ENCODE measurements around the gene RALGPS2. TPM values are rescaled to one million over a fixed set of nuclear protein-coding genes. Genes with fewer than 3 reads are reported as not detected.
A peak's percentile ranks its signal among the peaks of the same experiment; 100 is the strongest.

The RALGPS2 gene
- total and polyA plus RNA-seq, 9 of the 15 experiments (the other 6 are each of a cell fraction or from before 2014, with no cell fraction given), result 0.28 to 6.5 (median 2.6) TPM

GRCh38 chr1:178724728-178725465 lies at the start of gene RALGPS2 (continued):
- TF ChIP-seq, protein P1, sequence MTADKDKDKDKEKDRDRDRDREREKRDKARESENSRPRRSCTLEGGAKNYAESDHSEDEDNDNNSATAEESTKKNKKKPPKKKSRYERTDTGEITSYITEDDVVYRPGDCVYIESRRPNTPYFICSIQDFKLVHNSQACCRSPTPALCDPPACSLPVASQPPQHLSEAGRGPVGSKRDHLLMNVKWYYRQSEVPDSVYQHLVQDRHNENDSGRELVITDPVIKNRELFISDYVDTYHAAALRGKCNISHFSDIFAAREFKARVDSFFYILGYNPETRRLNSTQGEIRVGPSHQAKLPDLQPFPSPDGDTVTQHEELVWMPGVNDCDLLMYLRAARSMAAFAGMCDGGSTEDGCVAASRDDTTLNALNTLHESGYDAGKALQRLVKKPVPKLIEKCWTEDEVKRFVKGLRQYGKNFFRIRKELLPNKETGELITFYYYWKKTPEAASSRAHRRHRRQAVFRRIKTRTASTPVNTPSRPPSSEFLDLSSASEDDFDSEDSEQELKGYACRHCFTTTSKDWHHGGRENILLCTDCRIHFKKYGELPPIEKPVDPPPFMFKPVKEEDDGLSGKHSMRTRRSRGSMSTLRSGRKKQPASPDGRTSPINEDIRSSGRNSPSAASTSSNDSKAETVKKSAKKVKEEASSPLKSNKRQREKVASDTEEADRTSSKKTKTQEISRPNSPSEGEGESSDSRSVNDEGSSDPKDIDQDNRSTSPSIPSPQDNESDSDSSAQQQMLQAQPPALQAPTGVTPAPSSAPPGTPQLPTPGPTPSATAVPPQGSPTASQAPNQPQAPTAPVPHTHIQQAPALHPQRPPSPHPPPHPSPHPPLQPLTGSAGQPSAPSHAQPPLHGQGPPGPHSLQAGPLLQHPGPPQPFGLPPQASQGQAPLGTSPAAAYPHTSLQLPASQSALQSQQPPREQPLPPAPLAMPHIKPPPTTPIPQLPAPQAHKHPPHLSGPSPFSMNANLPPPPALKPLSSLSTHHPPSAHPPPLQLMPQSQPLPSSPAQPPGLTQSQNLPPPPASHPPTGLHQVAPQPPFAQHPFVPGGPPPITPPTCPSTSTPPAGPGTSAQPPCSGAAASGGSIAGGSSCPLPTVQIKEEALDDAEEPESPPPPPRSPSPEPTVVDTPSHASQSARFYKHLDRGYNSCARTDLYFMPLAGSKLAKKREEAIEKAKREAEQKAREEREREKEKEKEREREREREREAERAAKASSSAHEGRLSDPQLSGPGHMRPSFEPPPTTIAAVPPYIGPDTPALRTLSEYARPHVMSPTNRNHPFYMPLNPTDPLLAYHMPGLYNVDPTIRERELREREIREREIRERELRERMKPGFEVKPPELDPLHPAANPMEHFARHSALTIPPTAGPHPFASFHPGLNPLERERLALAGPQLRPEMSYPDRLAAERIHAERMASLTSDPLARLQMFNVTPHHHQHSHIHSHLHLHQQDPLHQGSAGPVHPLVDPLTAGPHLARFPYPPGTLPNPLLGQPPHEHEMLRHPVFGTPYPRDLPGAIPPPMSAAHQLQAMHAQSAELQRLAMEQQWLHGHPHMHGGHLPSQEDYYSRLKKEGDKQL (CRISPR knock-in tag; IDR thresholded peaks at IDR 0.05; ENCODE audit: borderline replicate concordance), result 0 out of 2 replicates have a peak, but pooled peaks have one; percentile 64
- TF ChIP-seq, protein P2, sequence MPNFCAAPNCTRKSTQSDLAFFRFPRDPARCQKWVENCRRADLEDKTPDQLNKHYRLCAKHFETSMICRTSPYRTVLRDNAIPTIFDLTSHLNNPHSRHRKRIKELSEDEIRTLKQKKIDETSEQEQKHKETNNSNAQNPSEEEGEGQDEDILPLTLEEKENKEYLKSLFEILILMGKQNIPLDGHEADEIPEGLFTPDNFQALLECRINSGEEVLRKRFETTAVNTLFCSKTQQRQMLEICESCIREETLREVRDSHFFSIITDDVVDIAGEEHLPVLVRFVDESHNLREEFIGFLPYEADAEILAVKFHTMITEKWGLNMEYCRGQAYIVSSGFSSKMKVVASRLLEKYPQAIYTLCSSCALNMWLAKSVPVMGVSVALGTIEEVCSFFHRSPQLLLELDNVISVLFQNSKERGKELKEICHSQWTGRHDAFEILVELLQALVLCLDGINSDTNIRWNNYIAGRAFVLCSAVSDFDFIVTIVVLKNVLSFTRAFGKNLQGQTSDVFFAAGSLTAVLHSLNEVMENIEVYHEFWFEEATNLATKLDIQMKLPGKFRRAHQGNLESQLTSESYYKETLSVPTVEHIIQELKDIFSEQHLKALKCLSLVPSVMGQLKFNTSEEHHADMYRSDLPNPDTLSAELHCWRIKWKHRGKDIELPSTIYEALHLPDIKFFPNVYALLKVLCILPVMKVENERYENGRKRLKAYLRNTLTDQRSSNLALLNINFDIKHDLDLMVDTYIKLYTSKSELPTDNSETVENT (CRISPR knock-in tag; IDR thresholded peaks at IDR 0.05), result peak; percentile 66; the same call in 1 of the 2 replicates
- TF ChIP-seq ZNF224 (CRISPR knock-in tag; IDR thresholded peaks at IDR 0.05) (peak; percentile 70; the same call in 1 of the 2 replicates), ZNF740 (CRISPR knock-in tag; IDR thresholded peaks at IDR 0.05) (peak; percentile 78; the same call in 1 of the 2 replicates), ZNF740 (tag; IDR thresholded peaks at IDR 0.05) (no peak; a peak in 1 of 4 replicates), RB1 (IDR thresholded peaks at IDR 0.05; ENCODE audit: low read depth) (peak; percentile 86; the same call in 1 of the 2 replicates), MTA3 (IDR thresholded peaks at IDR 0.05; ENCODE audit: borderline replicate concordance) (peak; percentile 26; the same call in 1 of the 2 replicates), SMAD2 (IDR thresholded peaks at IDR 0.05; ENCODE audit: low read depth, low read length) (no peak), RBM34 (IDR thresholded peaks at IDR 0.05; ENCODE audit: borderline replicate concordance, insufficient read depth, low read length) (0 out of 2 replicates have a peak, but pooled peaks have one; percentile 41), RBBP5 (IDR thresholded peaks at IDR 0.05; ENCODE audit: borderline replicate concordance, insufficient read depth, low read length, poor library complexity, severe bottlenecking) (peak; percentile 46), ELF2 (CRISPR knock-in tag; IDR thresholded peaks at IDR 0.05) (no peak), KLF13 (tag; IDR thresholded peaks at IDR 0.05; ENCODE audit: borderline replicate concordance, low read depth) (0 out of 2 replicates have a peak, but pooled peaks have one; percentile 35)
- TF ChIP-seq, protein P3, sequence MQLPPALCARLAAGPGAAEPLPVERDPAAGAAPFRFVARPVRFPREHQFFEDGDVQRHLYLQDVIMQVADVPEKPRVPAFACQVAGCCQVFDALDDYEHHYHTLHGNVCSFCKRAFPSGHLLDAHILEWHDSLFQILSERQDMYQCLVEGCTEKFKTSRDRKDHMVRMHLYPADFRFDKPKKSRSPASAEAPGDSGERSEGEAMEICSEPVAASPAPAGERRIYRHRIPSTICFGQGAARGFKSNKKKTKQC (CRISPR knock-in tag; IDR thresholded peaks at IDR 0.05), result peak; percentile 46; the same call in 1 of the 2 replicates
